Measurements from ENCODE around the gene EHD1.

The EHD1 gene

GRCh38 chr11:64909653-64910343 is 31.4 kb upstream of the EHD1 start:
- DNase-seq = no peak

- DNase-seq = no peak
Measured at GRCh38 chr11:64908766-64909165, 30.3 kb upstream of the EHD1 start.

GRCh38 chr11:64906314-64906635 is 27.9 kb upstream of the EHD1 start:
- DNase-seq = no peak

GRCh38 chr11:64905516-64906313 is 27.3 kb upstream of the EHD1 start:
- DNase-seq = no peak

- no peak for DNase-seq
Measured at GRCh38 chr11:64903291-64903833, 24.9 kb upstream of the EHD1 start.

GRCh38 chr11:64902102-64902900 is 23.9 kb upstream of the EHD1 start:
- no peak for DNase-seq

GRCh38 chr11:64900774-64901173 is 22.4 kb upstream of the EHD1 start:
- no peak for DNase-seq

GRCh38 chr11:64900263-64900678 is 21.9 kb upstream of the EHD1 start:
- peak; percentile 53 for DNase-seq

- no peak for DNase-seq
Measured at GRCh38 chr11:64898541-64898940, 20.1 kb upstream of the EHD1 start.

GRCh38 chr11:64898076-64898445 is 19.6 kb upstream of the EHD1 start:
- DNase-seq = no peak

GRCh38 chr11:64897381-64898075 is 19.1 kb upstream of the EHD1 start:
- no peak for DNase-seq

GRCh38 chr11:64896448-64897022 is 18.1 kb upstream of the EHD1 start:
- no peak for DNase-seq

GRCh38 chr11:64894812-64895452 is 16.5 kb upstream of the EHD1 start:
- no peak for DNase-seq

- DNase-seq = peak; percentile 84
Measured at GRCh38 chr11:64894070-64894811, 15.8 kb upstream of the EHD1 start.

GRCh38 chr11:64893194-64894069 is 15.0 kb upstream of the EHD1 start:
- no peak for DNase-seq

- no peak for DNase-seq
Measured at GRCh38 chr11:64892838-64893193, 14.4 kb upstream of the EHD1 start.

GRCh38 chr11:64892411-64892831 is 14.0 kb upstream of the EHD1 start:
- no peak for DNase-seq

- no peak for DNase-seq
Measured at GRCh38 chr11:64891880-64892279, 13.5 kb upstream of the EHD1 start.

- DNase-seq = no peak
Measured at GRCh38 chr11:64891215-64891848, 12.9 kb upstream of the EHD1 start.

GRCh38 chr11:64890522-64890939 is 12.1 kb upstream of the EHD1 start:
- no peak for DNase-seq

Measured in activated CD4-positive, alpha-beta T cell treated with anti-CD3 and anti-CD28 coated beads for 1 hour (primary cell).